HG03575 (cell line): ENCODE measurements around the gene HOXC12.

Experiments used
- ATAC-seq: cut with Tn5 transposase; IDR thresholded peaks from one replicate; pipeline ENCODE4 v1.9.1; 2021; ENCODE audit not compliant: unreplicated experiment, insufficient number of reproducible peaks, low FRiP score; ENCODE audit errors: extremely low read depth

Gene HOXC12

DNA sequence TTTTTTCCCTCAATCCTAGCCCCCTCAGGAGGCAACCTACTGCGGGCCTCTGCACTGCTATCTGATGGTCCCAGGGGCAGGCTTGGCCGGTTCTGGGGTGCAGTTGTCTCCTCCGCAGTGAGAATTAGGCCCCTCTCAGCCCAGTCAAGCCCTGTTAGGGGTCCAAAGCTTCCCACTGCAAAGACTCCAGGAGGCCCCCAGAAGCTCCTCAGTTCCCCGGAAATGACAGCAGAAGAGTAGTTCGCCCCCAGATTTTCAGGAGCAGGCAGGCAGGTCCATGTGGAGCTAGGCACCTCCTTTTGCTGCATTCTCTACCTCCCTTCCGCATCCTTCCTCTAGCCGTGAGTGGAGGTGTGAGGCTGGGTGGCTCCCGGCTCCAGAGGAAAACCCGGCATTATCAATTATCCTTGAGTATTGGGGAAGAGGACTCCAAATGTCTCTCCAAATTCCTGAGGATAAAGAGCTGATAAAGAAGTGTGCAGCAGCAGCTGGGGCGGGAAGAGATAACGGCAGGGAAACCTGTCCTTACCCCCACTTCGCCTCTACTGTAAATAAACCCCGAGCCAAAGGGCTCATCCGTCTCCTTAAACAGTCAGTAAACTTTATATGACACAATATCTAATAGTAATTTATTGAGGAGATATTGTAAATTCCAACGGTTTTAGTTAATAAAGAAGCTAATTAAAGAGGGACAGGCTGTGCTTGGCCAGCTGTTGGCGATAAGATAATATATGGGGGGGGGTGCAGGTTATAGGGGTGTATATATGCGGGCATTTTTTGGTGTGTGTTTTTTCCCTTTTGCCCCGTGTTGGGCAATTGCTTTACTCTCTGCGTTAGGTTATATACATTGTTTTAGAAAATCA, 641 bp upstream of the HOXC12 start:
- no peak for ATAC-seq

DNA sequence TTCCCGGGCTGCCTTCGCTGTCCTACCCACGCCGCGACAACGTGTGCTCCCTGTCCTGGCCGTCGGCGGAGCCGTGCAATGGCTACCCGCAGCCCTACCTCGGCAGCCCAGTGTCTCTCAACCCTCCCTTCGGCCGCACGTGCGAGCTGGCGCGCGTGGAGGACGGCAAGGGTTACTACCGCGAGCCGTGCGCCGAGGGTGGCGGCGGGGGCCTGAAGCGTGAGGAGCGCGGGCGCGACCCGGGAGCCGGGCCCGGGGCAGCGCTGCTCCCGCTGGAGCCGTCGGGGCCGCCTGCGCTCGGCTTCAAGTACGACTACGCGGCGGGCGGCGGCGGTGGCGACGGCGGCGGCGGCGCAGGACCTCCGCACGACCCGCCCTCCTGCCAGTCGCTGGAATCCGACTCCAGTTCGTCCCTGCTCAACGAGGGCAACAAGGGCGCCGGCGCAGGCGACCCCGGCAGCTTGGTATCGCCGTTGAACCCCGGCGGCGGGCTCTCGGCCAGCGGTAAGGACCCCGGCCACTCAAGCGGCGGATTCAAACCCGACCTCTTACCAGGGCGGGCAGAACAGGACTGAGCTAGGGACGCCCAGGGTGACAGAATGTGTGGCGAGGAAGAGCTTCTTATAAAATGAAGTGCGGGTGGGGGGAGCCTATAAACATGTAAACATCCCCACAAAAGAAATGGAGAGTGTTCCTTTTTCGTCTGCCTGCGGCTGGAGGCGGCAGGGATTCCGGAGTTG, 503 bp downstream of the HOXC12 start:
- ATAC-seq = no peak

DNA sequence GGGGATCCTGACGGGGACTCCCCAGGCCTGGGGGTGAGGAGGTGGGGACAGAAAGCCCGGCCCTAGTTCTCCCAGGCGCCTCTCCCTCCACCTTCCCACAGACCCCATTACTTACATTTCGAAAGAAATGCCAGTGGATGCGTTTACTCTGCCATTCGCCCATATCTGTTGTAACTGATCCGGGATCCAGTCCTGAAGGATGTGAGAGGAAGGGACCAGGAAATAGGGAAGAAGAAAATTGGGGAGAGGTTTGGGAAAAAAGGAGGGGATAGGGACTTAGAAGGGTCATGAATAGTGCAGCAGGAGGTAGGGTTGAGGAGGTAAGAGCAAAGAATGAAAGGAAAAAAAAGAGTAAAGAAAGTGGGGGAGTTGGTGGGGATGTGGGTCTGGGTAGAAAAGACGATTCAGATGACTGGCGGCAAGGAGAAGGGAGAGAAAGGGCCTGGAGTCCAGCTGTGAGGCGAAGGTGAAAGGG, 1.1 kb downstream of the HOXC12 start:
- no peak for ATAC-seq

DNA sequence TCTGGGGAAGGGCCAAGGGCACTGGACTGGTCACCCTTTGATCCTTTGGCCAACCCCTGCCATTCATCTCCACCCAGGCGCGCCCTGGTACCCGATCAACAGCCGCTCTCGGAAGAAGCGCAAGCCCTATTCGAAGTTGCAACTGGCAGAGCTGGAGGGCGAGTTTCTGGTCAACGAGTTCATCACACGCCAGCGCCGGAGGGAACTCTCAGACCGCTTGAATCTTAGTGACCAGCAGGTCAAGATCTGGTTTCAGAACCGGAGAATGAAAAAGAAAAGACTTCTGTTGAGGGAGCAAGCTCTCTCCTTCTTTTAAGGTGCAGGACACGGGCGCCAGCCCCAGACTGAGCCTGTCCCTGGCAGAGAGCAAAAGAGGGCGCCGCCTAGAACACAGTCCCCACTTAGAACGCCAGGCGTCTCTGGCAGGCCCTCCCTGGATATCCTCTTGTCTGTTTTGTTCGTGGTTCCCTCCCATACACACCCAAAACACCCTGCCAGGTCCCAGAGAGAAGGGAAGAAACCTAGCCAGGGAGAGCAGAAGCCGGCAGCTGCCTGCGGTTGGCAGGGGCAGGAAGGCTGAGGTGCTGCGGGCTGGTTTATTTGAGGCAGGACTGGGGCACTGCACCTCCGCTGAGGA, 1.7 kb downstream of the HOXC12 start:
- no peak for ATAC-seq

DNA sequence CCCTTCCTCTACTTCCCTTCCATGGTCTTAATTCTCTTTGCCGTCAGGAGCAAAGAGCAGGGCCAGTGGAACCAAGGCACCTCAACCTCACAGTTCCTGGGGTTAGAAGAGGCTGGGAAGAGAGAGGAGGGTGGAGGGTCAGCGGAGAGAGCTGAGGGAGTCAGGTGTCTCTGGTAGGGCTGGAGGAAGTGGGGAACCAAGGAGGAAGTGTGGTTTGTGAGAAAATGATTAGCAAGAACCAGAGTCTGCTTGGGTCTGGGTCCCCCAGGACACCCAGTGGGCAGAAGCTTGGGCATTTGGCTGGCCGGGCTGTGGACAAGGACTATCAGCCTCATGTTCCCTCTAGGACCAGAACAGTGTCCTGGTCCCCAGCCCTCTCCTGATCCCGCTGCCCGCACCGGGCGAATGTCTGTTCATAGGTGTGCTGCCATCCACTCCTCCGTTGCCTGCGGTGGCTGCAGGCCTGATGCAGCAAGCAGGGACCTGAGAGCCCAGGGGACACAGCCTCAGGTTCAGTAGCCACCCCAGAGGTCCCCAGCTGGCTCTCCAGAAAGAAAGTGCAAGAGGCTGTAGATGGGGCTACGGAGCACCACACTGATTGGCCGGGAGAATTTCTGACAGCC, 2.3 kb downstream of the HOXC12 start:
- ATAC-seq = no peak

DNA sequence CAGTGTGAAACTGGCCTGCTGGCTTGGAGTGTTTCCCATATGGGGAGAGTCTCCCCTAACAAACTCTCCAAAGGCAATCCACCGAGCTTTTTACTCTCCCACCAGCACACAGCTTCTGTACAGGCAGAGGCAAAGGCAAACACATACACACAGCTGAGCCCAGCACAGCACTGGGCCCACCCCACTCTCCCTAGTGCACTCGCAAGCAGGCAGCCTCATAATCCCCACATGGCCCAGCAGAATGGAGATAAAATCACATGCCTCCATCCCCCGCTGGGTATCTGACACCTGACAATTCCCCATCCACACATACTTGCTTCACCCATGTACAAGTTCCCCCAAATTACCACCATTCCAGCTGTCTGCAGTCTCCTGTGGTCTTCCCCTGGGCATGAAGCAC, 3.4 kb downstream of the HOXC12 start:
- no peak for ATAC-seq

DNA sequence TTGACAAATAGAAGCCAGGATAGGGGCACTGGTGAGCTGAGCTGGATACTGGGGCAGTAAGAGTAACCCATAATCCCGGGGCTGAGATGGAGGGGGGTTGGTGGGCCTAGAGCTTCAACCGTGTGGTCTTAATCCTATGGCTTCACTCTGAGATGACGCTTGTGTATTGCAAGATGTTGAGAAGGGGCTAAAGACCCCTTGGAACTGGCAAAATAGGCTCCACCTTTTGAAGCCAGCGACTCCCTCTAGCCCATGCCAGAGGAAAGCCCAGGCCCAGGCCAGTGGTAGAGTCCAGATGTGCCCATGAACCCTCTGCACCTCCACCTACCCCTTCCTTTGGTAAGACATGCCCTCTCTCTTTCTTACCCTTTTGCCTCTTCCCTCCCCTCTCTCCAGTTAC, 4.6 kb downstream of the HOXC12 start:
- ATAC-seq = no peak

DNA sequence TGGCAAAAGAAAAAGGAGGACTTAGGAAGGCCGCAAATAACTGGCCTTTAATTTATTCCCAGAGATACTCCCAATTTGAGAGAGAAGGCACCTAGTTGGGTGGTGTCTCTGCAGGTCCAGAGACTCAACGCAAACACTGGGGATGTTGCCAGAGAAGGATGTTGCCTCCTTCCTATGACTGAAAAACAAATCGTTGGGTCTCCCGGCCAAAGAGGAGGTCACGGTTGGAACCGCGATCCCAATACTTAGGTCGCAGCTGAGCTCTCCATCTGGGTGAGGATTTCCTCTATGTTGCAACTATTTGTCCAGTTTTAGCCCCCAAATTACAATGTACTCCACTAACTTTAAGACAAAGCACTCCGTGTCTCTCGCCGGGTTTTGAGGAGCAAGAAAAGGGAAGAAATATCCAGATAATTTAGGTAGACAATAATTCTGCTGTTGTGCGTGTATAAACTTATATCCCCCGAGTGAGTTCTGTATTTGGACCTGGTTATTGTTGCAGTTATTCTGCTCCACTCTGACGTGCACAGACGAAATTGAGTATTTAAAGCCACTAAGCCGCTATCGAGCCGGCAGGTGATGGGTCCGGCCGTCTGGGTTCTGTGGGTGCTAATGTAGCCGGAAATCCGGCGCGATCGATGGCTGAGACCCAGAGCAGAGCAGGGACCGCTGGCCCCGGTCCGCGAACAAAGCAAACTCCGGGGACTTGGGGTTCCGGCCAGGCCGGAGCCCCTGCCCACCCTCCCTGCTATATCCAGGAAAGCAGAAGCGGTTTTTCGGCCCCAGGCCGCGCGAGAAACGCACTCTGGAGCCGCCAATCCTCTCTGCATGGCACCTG, 5.7 kb downstream of the HOXC12 start:
- no peak for ATAC-seq

DNA sequence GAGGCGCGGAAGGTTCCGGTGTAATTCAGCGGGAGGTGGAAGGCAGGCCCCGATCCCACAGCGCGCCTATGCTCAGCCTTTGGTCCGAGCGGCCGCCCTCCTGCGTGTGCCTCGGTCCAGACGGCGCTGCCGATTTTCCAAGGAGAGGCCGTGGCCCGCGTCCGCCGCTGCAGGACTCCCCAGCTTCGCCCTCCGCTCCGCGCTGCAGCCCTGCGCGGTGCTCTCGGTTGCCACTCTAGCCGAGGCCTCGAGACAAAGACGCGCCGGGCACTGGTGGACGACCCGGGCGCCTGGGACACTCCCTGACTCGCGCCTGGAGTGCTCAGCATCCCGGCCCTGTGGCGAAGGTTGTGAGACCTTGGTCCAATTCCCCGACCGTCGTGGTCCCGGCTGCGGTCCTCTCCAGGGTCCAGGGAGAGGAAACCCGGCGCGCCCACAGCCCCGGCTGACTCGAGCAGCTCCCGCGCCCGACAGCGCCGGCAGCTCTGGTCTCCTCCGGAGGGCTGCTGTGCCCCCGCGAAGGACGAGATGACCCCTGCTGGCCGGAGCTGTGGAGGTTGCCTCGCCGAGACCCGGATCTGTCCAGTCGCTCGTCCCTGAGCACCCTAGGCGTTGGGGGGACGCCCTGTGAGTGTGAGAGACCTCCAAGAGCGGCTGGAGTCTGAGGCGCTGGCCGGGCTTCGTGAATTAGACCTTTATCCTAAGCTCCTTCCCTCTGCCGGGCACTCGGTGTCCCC, 6.5 kb downstream of the HOXC12 start:
- no peak for ATAC-seq

DNA sequence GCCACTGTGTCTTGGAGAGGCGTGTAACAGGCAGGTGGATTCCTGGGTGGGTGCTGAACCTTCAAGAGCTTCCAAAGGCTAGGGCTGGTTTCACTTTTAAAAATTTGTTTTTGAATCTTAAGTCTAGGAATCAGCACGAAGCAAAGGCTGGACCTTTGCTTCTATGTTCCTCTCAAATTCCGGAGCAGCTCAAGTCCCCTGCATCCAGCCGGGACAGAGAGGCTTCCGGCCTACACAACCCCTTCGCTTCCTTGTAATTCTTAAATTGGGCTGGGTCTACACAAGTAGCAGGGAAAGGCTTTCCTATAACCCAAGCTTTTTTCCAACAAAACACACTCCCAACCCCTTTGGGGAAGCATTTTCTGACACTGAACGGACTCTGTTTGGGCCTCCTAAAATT, 8.3 kb downstream of the HOXC12 start:
- no peak for ATAC-seq

DNA sequence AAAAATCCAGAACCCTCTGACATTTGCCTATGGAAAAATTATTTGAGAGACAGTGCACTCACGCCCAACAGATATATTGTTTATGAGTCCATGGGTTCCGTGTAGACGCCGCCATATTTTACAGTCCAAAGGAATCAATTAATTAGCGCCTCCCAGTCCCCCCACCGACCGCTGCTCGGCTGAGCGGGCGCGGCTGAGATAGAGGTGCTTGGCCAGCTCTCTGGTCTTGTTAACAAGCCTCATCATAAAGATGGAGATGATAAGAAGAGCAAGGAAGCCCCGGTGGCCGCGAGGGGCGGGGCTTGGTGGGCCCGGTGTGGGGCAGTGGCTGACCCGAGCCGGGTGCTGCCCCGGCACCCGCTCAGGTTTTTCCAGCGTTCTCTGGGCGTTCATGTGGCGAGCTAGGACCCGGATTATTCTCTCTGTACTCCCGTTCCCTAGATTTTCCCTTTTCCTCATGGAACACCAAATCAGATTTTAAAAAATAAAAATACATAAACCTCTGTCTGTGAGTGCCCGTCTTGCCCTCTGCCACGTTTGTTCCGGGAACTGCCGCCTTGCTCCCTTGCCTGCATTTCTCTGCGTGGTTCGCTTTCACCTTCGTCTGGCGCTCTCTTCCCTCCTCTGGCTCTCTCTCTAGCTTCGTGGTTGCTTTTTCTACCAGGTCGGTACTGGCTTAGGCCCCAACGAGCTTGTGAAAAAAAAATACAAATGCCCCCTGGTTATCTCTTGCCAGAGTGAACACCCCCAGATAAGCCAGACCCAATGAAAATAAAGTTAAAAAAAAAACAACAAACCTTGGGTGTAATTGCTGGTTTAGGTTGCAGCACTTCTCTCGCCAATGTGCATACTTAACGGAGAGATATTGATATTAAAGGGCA, 9.0 kb downstream of the HOXC12 start:
- ATAC-seq = no peak

DNA sequence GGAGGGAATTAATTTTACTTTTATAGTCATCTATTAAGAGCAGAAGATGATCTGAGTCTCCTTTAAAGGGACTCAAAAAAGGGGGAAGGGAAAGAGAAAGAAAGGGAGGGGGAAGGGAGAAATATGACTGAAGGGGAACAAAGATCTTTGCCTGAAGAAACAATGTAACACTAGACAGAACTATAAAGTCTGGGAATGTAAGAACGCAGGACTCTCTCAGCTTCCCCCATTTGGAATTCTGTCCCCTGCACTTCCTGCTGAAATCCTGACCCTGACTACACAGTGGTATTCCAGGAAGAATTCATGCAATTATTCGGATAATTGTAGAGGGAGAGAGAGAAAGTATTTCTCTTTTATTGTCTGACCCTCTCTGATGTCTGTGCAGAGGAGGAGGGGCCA, 9.6 kb downstream of the HOXC12 start:
- no peak for ATAC-seq

DNA sequence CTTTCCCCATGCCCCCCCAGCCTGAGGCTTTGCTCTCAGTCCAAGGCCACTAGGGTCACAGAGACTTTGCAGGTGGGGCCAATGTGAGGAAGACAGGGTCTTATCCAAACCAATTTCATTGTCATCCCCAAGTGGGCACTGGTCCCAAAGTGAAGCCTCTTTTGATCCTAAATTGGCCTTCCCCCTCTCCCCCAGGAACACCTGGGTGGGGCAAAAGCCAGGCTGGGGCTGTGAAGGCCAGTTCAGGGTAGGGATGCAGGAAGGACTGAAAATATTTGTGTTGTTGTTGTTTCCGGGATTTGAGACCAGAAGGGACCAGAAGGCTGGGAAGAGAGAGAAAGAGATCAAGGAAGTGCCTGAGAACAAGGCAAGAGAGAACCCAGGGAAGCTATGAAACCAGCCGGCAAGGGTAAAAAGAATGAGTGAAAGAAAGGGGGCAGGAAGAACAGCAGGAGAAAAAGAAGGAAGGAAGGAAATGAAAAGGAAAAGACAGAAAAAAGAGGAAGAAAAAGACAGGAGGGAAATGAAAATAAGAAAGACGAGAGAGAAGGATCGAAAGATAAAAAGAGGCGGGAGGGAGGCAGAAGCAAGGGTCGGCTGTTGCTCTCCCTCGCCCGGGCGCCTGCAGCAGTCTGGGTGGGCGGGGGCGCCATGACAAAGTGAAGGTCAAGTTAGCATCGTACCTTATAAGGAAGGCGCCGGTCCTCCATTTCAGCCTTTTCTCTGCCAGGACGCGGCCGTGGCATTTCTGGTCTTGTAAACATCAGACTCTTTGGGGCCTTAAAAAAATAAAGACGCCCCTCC, 10.8 kb downstream of the HOXC12 start:
- no peak for ATAC-seq

DNA sequence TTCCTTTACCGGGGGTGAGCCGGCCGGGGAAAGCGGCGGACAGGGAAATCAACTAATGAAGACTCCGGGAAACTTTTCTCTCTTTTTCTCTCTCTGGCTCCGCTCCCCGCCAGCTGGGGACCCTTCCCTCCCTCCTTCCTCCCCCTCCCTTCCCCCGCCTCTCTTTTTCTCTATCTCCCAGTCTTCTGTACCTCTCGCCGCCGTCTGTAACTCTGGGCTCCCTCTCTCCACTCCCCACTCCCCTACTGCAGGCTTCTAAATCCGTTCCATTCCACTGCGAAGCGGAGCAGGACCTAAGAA, 11.3 kb downstream of the HOXC12 start:
- no peak for ATAC-seq

DNA sequence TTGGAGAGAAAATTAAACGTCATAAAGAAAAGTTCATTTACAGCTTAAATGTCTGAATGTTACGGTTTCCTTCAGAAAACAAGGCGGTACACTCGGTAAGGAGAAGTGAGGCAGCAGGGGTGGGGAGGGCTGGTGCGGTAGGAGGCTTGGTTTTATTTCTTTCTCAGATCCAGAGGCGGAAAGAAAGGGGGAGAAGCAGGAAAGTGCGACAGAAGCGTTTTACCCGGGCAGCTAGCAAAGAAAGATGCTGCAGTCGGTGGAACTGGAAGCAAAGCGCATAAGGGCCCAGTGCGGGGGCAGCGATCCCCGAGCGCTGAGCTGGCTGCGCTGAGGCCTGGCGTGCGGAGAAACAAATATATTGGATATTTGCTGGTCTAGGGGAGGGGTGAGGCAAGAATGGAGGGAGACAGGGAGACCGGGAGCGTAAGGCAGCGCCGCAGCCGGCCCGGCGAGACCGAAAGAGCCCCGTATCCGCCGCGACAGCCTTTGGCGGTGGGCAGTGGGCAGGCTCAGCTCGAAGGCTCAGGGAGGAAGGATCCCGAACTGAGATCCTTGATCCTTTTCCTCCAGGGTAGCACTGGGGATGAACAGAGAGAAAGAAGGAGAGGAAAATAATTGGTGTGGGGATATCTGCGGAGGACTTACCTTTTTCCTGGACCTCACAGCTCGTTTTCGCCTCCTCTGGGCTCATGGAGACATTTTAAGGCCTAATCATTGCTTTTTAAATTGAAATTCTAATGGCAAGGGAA, 11.9 kb downstream of the HOXC12 start:
- ATAC-seq = no peak

DNA sequence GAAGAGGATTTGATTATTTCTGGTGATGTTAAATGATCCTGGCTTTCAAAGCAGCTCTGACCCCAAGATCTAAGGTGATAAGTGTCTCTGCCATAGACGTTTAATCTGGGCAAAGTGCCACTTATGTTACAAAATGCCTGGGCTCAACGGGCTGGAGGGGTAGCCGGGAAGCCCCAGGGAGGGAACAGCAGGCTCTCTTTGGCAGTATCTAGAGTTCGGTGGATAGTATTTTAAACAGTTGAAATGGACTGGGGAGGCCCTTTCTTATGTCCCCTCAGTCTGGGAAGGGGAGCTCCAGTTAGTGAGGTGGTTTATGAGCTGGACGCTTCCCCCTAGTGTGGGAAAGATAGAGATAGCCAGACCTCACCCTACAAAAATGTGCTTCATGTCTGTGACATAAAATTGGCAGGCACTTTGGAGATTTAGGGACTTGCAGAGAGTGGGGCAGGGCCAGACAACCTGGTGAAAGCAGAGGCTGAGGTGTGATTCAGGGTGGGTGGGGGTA, 12.8 kb downstream of the HOXC12 start:
- no peak for ATAC-seq
